GM21526 (cell line): Measurements from ENCODE around the gene HILPDA.
"Not testable (repeated sequence)": the region's sequence is repeated elsewhere in the genome, so short reads cannot be mapped to it uniquely, and the experiment has no call there.

Experiments
- ATAC-seq: cut with Tn5 transposase; IDR thresholded peaks from one replicate; pipeline ENCODE4 v1.9.1; 2021; ENCODE audit warnings: moderate library complexity; ENCODE audit not compliant: unreplicated experiment, low FRiP score

Gene HILPDA

GRCh38 chr7:128459394-128459878, 3.8 kb downstream of the HILPDA start:
- ATAC-seq, result peak; percentile 50

GRCh38 chr7:128462460-128462859, 6.8 kb downstream of the HILPDA start:
- ATAC-seq, result no peak

- not testable (repeated sequence) for ATAC-seq
These were observed 7.7 kb downstream of the HILPDA start for GRCh38 chr7:128463345-128463744.

GRCh38 chr7:128463933-128464332, 8.3 kb downstream of the HILPDA start:
- not testable (repeated sequence) for ATAC-seq

- not testable (repeated sequence) for ATAC-seq
These were observed 11.2 kb downstream of the HILPDA start for GRCh38 chr7:128466871-128467270.

GRCh38 chr7:128476402-128477335, 21.0 kb downstream of the HILPDA start, which contains the start of gene METTL2B:
METTL2B (plus strand) TSS chr7:128476748; CDS start chr7:128476766, 18 bp downstream.
- peak; percentile 88 for ATAC-seq

- ATAC-seq, result not testable (repeated sequence)
These were observed 21.6 kb downstream of the HILPDA start for GRCh38 chr7:128477336-128477690.

- not testable (repeated sequence) for ATAC-seq
These were observed 23.4 kb downstream of the HILPDA start for GRCh38 chr7:128479082-128479481.

- ATAC-seq, result not testable (repeated sequence)
These were observed 32.5 kb downstream of the HILPDA start for GRCh38 chr7:128488134-128488533.

- ATAC-seq, result no peak
These were observed 41.7 kb downstream of the HILPDA start for GRCh38 chr7:128497405-128497804.

GRCh38 chr7:128505416-128505815, 49.7 kb downstream of the HILPDA start:
- not testable (repeated sequence) for ATAC-seq

GRCh38 chr7:128506819-128507218, 51.1 kb downstream of the HILPDA start:
- ATAC-seq, result not testable (repeated sequence)

GRCh38 chr7:128507321-128507993, 51.8 kb downstream of the HILPDA start:
- not testable (repeated sequence) for ATAC-seq
